GM19099 (cell line): Measurements from ENCODE around the gene LIN28B.

Experiments used
- POLR2A ChIP-seq: IDR thresholded peaks from 3 replicates; pipeline ENCODE4 v1.6.1; 2011; ENCODE audit warnings: low read depth; ENCODE audit not compliant: insufficient read length; ENCODE audit errors: extremely low read depth

LIN28B gene

GRCh38 chr6:105035299-105035698 lies 78.4 kb downstream of the LIN28B start:
- TF ChIP-seq POLR2A: no peak

- no peak for TF ChIP-seq POLR2A
Observed at GRCh38 chr6:105036351-105036750, 79.4 kb downstream of the LIN28B start.

GRCh38 chr6:105038259-105038658 lies 81.4 kb downstream of the LIN28B start:
- no peak for TF ChIP-seq POLR2A

- TF ChIP-seq POLR2A: no peak
Observed at GRCh38 chr6:105041880-105042279, 85.0 kb downstream of the LIN28B start.

- TF ChIP-seq POLR2A: no peak
Observed at GRCh38 chr6:105042648-105043047, 85.7 kb downstream of the LIN28B start.

GRCh38 chr6:105043979-105044378 lies 87.1 kb downstream of the LIN28B start:
- no peak for TF ChIP-seq POLR2A

- no peak for TF ChIP-seq POLR2A
Observed at GRCh38 chr6:105045526-105045925, 88.6 kb downstream of the LIN28B start.

GRCh38 chr6:105051941-105052471 lies 95.1 kb downstream of the LIN28B start:
- TF ChIP-seq POLR2A: no peak

GRCh38 chr6:105056646-105057045 lies 99.7 kb downstream of the LIN28B start:
- no peak for TF ChIP-seq POLR2A

GRCh38 chr6:105057160-105057559 lies 100.3 kb downstream of the LIN28B start:
- TF ChIP-seq POLR2A: no peak

- no peak for TF ChIP-seq POLR2A
Observed at GRCh38 chr6:105058316-105058715, 101.4 kb downstream of the LIN28B start.

- TF ChIP-seq POLR2A: no peak
Observed at GRCh38 chr6:105058846-105059245, 101.9 kb downstream of the LIN28B start.

- TF ChIP-seq POLR2A: no peak
Observed at GRCh38 chr6:105066233-105066632, 109.3 kb downstream of the LIN28B start.

GRCh38 chr6:105066836-105067235 lies 109.9 kb downstream of the LIN28B start:
- no peak for TF ChIP-seq POLR2A

GRCh38 chr6:105067329-105067728 lies 110.4 kb downstream of the LIN28B start:
- no peak for TF ChIP-seq POLR2A

GRCh38 chr6:105068407-105068806 lies 111.5 kb downstream of the LIN28B start:
- no peak for TF ChIP-seq POLR2A

- TF ChIP-seq POLR2A: no peak
Observed at GRCh38 chr6:105069821-105070445, 113.0 kb downstream of the LIN28B start.
